GM20000 (cell line): Measurements from ENCODE around the gene SMCHD1.
"Not testable (repeated sequence)": the region's sequence is repeated elsewhere in the genome, so short reads cannot be mapped to it uniquely, and the experiment has no call there.

Source experiments
- DNase-seq: peaks from one replicate; pipeline ENCODE4 v3.0.0; 2012; ENCODE audit warnings: low spot score
- TF ChIP-seq, protein P1 (sequence below): IDR thresholded peaks from 2 replicates; pipeline ENCODE4 v1.5.1; 2012; ENCODE audit warnings: mild to moderate bottlenecking, control low read depth; ENCODE audit errors: extremely low read depth, missing control alignments

The SMCHD1 gene

DNA sequence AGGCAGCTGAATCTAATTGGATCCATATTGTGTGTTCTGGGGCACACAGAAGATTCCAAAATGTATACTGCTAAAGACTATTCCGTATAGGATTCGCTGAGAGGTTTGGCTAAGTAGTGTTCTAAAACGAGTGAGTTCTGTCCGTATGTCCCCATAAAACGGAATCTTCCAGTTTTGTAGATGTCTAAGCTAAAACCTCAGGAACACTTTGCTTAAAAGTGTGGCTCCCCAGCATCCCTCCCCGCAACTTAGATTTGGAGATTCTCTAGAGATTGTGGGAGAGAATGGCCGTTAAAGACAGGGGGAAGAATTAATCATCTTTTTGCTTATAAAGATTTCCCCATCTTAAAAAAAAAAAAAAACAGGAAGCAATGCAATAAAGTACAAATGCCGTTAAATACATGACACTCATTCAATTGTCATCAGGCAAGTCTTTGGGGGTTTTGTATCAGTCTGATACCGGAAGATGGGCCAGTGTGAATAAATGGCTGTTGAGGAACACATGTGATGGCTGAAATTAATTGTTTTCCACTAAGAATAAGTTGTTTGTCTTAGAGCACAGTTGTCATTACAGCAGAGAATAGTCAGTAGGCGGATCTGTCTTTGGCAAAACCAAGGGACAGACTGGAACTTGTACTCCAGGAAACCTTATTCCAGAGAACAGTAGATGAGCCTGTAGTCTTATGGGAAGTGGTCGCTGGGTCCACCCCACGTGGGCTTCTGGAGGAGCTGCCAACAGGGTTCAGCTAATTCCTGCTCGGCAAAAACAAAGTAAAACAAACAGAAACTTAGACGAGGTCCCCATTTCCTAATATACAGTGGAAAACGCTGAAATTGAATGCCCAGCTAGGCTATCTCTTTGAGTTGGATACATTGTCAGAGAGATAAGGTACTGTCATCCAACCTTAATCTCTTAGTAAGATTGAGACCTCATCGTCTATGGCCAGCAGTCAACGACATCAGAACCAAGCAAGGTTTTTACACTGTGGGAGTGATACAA lies 193.0 kb downstream of the SMCHD1 start:
- no peak for DNase-seq
- TF ChIP-seq, protein P1, sequence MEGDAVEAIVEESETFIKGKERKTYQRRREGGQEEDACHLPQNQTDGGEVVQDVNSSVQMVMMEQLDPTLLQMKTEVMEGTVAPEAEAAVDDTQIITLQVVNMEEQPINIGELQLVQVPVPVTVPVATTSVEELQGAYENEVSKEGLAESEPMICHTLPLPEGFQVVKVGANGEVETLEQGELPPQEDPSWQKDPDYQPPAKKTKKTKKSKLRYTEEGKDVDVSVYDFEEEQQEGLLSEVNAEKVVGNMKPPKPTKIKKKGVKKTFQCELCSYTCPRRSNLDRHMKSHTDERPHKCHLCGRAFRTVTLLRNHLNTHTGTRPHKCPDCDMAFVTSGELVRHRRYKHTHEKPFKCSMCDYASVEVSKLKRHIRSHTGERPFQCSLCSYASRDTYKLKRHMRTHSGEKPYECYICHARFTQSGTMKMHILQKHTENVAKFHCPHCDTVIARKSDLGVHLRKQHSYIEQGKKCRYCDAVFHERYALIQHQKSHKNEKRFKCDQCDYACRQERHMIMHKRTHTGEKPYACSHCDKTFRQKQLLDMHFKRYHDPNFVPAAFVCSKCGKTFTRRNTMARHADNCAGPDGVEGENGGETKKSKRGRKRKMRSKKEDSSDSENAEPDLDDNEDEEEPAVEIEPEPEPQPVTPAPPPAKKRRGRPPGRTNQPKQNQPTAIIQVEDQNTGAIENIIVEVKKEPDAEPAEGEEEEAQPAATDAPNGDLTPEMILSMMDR, result no peak

DNA sequence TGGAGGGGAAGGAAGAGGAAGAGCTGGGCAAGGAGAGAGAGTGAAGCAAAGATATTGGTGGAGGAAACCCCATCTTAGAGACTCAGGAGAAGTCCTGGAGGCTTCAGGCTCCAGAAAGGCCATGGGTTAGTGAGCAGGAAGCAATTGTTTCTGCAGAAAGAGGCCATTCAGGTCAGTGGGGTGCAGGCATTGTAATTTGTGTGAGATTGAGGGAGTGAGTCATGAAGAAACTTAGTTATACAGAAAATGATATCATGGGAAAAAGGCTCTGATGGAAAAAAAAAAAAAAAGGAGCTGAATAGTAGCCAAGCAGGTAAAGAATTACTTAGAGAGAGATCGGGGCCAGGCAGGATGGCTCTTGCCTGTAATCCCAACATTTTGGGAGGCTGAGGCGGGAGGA lies 195.3 kb downstream of the SMCHD1 start:
- TF ChIP-seq, protein P1, result no peak
- peak; percentile 6 for DNase-seq

DNA sequence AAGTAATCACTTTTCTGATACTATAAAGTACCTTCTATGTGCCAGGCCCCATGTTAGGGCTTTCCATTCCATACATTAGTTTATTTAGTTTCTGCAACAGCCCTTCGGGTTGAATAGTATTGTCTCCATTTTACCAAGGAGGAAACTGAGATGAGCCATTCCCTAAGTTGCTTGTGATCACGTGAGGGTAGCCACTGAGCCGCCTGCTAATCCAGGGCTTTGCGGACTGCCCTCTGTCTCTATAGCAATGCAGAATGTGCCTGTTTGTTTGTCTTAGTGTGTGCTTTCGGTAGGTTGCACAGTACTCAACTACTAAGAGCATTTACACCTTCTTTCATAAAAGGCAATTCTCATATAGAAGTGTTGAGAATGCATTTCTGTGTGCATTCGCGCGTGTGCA lies 196.2 kb downstream of the SMCHD1 start:
- peak; percentile 2 for DNase-seq
- TF ChIP-seq, protein P1, result no peak

DNA sequence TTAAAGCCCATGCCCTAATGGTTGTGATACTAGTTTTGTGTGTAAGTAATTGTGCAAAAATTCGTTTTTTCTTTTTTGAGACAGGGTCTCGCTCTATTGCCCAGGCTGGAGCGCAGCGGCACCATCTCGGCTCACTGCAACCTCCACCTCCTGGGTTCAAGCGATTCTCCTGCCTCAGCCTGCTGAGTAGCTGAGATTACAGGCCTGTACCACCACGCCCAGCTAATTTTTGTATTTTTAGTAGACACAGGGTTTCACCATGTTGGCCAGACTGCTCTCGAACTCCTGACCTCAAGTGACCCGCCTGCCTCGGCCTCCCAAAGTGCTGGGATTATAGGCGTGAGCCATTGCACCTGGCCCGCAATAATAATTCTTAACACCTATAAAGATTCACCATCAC lies 196.9 kb downstream of the SMCHD1 start:
- DNase-seq, result not testable (repeated sequence)

DNA sequence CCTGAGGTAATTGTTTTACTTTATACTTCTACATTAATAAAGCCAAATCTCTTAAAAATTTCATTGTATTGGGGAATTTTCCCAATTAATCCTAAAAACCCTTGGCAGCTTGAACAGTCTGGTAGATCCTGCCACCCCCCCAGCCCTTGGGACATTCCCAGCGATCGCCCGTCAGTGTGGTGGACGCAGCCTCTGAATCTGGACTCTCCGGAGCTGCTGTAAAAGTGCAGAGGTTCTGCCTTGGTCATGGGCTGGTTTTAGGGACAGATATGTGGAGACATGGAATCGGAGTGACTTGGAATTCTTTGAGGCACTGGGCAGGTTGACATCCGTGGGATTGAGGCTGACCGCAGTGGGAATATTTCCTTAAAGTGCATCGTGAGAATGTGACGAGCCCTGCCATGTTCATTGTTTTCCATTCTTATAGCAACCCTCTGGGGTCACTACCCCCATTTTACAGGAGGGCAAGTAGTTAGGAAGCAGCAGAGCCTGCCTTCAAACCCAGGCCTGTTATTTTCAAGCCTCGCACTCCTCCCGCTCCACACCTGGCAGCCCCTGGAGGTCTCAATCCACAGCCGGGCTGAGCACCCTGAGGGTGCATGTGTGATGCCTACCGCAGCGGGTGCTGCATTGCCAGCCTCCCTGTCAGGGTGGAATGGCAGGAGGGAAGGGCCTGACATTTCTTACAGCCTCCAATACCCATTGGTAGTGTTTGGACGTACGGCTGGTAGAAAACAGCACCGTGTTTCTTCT lies 197.8 kb downstream of the SMCHD1 start:
- DNase-seq, result no peak
- TF ChIP-seq, protein P1, result no peak

DNA sequence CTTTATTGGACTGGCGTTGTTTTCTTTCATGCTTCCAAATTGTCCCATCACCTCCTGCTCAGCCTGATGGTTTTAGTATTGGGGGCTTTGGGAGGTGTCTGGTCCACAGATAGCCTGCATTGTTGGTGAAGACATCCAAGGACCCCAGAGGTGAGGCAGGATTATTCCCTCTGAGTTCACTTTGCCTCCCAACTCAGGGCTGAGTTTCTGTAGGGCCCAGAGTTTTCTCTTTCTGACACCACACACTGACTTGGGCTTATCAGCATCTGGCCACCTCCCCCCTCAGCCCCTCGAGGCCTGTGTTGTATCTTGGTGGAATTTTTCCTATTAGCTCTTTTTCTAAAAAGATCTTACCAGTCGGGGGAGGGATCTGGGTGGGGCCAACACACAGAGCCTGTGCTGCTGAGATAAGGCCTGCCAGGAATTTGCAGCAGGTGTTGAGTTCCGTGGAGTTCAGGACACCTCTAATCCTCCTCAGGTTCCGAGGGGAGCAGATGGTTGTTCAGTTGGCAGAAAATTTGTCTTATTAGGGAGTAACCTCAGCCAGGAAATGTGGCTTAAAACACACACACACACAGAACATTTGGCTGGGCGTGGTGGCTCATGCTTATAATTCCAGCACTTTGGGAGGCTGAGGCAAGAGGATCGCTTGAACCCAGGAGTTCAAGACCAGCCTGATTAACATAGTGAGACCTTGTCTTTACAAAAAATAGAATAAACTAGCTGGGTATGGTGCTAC lies 198.6 kb downstream of the SMCHD1 start:
- TF ChIP-seq, protein P1, result no peak
- no peak for DNase-seq
